Measurements from ENCODE around the gene ZBTB3.
"Not testable (repeated sequence)": the region's sequence is repeated elsewhere in the genome, so short reads cannot be mapped to it uniquely, and the experiment has no call there.

GRCh38 chr11:62703921-62704320, 50.0 kb downstream of the ZBTB3 start:
- TF ChIP-seq POLR2AphosphoS5, POLR2A (IDR thresholded peaks at IDR 0.05; ENCODE audit: low read depth, low read length): not testable (repeated sequence)

Measured in GM12891 (cell line).